GM12874 (cell line): ENCODE results near the gene THSD4.

Experiments used
- CTCF ChIP-seq: IDR thresholded peaks from 2 replicates; pipeline ENCODE4 v1.5.1; 2011; ENCODE audit warnings: low read depth, mild to moderate bottlenecking, control low read depth, low read length, moderate library complexity; ENCODE audit not compliant: insufficient read depth

The THSD4 gene

DNA sequence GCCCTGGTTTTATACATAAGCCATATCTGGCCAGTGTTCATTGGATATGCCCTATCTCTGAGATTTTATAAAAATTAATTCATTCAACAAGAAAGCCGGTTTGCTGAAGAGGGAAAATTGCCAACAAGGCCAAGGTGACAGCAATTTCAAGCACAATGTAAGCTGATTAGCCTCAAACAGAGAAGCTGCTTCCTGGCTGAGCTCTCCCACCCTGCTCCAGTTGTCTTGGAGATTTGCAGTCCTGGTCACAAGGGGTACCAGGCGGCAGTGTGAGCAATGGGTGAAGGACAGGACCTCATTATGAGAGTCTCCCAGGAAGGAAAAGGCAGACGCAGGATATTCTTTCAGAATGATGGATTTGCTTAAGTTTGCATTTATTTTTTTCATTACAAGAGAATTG is 5.4 kb upstream of the THSD4 start:
- TF ChIP-seq CTCF = no peak

- no peak for TF ChIP-seq CTCF
Observed at GRCh38 chr15:71110405-71111180, 4.7 kb upstream of the THSD4 start.

GRCh38 chr15:71111181-71111565 is 4.1 kb upstream of the THSD4 start:
- TF ChIP-seq CTCF = no peak

- no peak for TF ChIP-seq CTCF
Observed at GRCh38 chr15:71111950-71112349, 3.3 kb upstream of the THSD4 start.

DNA sequence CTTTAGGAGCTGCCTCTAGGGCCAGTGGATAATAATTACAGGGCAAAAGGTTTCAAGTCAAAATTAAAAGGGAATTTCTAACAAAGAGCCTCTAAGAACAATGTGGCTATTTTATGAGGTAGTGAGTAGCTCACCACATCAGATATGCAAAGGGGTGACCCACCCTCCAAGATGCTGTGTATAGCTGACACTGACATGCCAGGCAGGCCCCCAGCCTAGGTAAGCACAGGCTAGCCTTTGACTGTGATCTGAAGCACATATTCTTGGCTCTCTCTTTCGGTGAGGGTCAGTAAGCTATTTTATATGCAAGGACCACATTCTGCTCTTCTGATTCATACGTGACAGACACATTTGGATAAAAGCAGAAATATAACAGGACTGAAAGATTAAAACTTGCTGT is 2.8 kb upstream of the THSD4 start:
- TF ChIP-seq CTCF = no peak

DNA sequence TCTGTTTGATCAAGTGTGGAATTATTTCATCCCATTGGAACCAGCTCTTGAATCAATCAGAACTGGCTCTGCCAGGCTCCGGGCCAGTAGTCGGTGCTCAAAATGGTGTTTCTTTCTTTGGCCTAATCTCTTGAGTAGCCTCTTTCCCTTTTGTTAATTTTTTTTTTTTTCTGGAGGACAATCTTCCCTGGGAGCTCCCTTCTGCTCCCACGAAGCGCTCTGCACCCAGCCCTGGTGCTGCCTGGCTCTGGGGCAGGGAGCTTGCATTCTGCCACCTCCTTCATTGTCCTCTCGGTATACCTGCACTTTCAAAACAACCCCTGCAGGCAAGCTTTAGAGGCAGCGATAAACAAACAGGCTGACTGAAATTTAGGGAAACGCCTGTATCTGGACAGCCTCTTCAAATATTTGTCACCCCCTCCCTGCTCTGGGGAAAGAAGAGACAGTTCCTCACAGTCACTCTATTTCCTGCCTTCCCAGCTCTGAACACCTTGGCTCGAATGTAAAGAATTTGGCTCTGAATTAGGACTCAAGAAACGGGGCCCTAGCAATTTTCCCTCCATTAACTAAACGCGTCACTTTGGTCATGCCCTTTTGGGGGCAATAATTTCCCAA is 1.1 kb upstream of the THSD4 start:
- TF ChIP-seq CTCF = no peak

- TF ChIP-seq CTCF = no peak
Observed at GRCh38 chr15:71115567-71116351, 488 bp downstream of the THSD4 start.
